Activated naive CD4-positive, alpha-beta T cell treated with anti-CD3 and anti-CD28 coated beads for 36 hours (primary cell): ENCODE measurements around the gene KCNK15. TPM values are rescaled to one million over a fixed set of nuclear protein-coding genes. Genes with fewer than 3 reads are reported as not detected.

Experiments used
- CTCF ChIA-PET: fragments of 350-600 bp; sonication (Branson Sonifier 250); formaldehyde crosslinking; loops from one replicate; lab custom pipeline; 2021; ENCODE audit warnings: antibody characterized with exemption; lab: Charles Lee
- DNase-seq: peaks from one replicate; pipeline ENCODE4 v3.0.0-alpha.2; 2020
- H3K27ac Mint-ChIP-seq: one replicate; pipeline ENCODE4 v1.8.0; 2021; ENCODE audit warnings: mild to moderate bottlenecking, mixed read lengths
- H3K27me3 Mint-ChIP-seq: one replicate; pipeline ENCODE4 v1.8.0; 2021; ENCODE audit warnings: low read depth, mixed read lengths
- H3K36me3 Mint-ChIP-seq: one replicate; pipeline ENCODE4 v1.8.0; 2021; ENCODE audit warnings: low read depth, mixed read lengths
- H3K4me1 Mint-ChIP-seq: one replicate; pipeline ENCODE4 v1.8.0; 2021; ENCODE audit warnings: low read depth, mixed read lengths
- H3K4me3 Mint-ChIP-seq: one replicate; pipeline ENCODE4 v1.8.0; 2021; ENCODE audit warnings: mild to moderate bottlenecking, moderate library complexity, mixed read lengths
- H3K9me3 Mint-ChIP-seq: one replicate; pipeline ENCODE4 v1.8.0; 2021; ENCODE audit warnings: mixed read lengths
- intact Hi-C: fragments of 100-400 bp; cut with micrococcal nuclease; formaldehyde crosslinking; loops from one replicate; pipeline ENCODE4 v1.15.1; 2023
- total RNA-seq, 2 experiments: library from RNA; stranded (reverse); gene quantifications; one replicate each; pipeline ENCODE4 v1.2.3, GENCODE V29; 2021

KCNK15 gene
- total RNA-seq, 2 experiments from 2014 or later, result 0.96 to 1.0 TPM

- Mint-ChIP-seq H3K27ac (no peak overlapping the region), H3K36me3 (no peaks in the 10 kb centered on the region), H3K4me3 (no peak overlapping the region), H3K4me1 (no peaks in the 10 kb centered on the region), H3K27me3 (no peaks in the 10 kb centered on the region), H3K9me3 (no peaks in the 10 kb centered on the region)
- DNase-seq, result no peak
- intact Hi-C loops, result no loop called here
- CTCF ChIA-PET, result no interaction called here
Measured at GRCh38 chr20:44705364-44706094, 40.1 kb upstream of the KCNK15 start.

GRCh38 chr20:44706301-44707017 lies 39.2 kb upstream of the KCNK15 start:
- intact Hi-C loops, result no loop called here
- H3K4me1 Mint-ChIP-seq, result no peaks in the 10 kb centered on the region
- no peak overlapping the region for H3K4me3 Mint-ChIP-seq
- no peak overlapping the region for H3K27ac Mint-ChIP-seq
- H3K9me3 Mint-ChIP-seq, result no peaks in the 10 kb centered on the region
- CTCF ChIA-PET, result interaction anchor here (1.6 kb wide), 1 partner anchor 21 kb away, joined by 6 read pairs; no protein-coding TSS in a partner anchor
- H3K36me3 Mint-ChIP-seq, result no peaks in the 10 kb centered on the region
- no peak for DNase-seq
- no peaks in the 10 kb centered on the region for H3K27me3 Mint-ChIP-seq

- H3K4me1 Mint-ChIP-seq, result no peaks in the 10 kb centered on the region
- H3K4me3 Mint-ChIP-seq, result no peak overlapping the region
- H3K9me3 Mint-ChIP-seq, result no peaks in the 10 kb centered on the region
- no peak overlapping the region for H3K27ac Mint-ChIP-seq
- intact Hi-C loops, result no loop called here
- CTCF ChIA-PET, result interaction anchor here (1.6 kb wide), 1 partner anchor 22 kb away, joined by 6 read pairs; no protein-coding TSS in a partner anchor
- H3K27me3 Mint-ChIP-seq, result no peaks in the 10 kb centered on the region
- DNase-seq, result no peak
- H3K36me3 Mint-ChIP-seq, result no peaks in the 10 kb centered on the region
Measured at GRCh38 chr20:44707018-44707579, 38.6 kb upstream of the KCNK15 start.

GRCh38 chr20:44709380-44709779 lies 36.3 kb upstream of the KCNK15 start:
- no peak for DNase-seq
- Mint-ChIP-seq H3K4me1 (no peaks in the 10 kb centered on the region), H3K9me3 (no peaks in the 10 kb centered on the region), H3K4me3 (no peak overlapping the region), H3K27me3 (no peaks in the 10 kb centered on the region), H3K36me3 (no peaks in the 10 kb centered on the region), H3K27ac (no peak overlapping the region)
- intact Hi-C loops, result no loop called here
- CTCF ChIA-PET, result no interaction called here

GRCh38 chr20:44709797-44710196 lies 35.9 kb upstream of the KCNK15 start:
- H3K9me3 Mint-ChIP-seq, result no peaks in the 10 kb centered on the region
- no peak for DNase-seq
- H3K27ac Mint-ChIP-seq, result no peak overlapping the region
- H3K4me1 Mint-ChIP-seq, result no peaks in the 10 kb centered on the region
- CTCF ChIA-PET, result no interaction called here
- no peaks in the 10 kb centered on the region for H3K27me3 Mint-ChIP-seq
- no peaks in the 10 kb centered on the region for H3K36me3 Mint-ChIP-seq
- intact Hi-C loops, result no loop called here
- H3K4me3 Mint-ChIP-seq, result no peak overlapping the region

- Mint-ChIP-seq H3K4me3 (no peak overlapping the region), H3K9me3 (no peaks in the 10 kb centered on the region), H3K27me3 (no peaks in the 10 kb centered on the region), H3K27ac (no peak overlapping the region), H3K36me3 (no peaks in the 10 kb centered on the region), H3K4me1 (no peaks in the 10 kb centered on the region)
- no peak for DNase-seq
- intact Hi-C loops, result no loop called here
- CTCF ChIA-PET, result no interaction called here
Measured at GRCh38 chr20:44711237-44711636, 34.4 kb upstream of the KCNK15 start.

GRCh38 chr20:44714102-44714700 lies 31.5 kb upstream of the KCNK15 start:
- intact Hi-C loops, result no loop called here
- no peaks in the 10 kb centered on the region for H3K4me1 Mint-ChIP-seq
- H3K36me3 Mint-ChIP-seq, result no peaks in the 10 kb centered on the region
- no peak overlapping the region for H3K27ac Mint-ChIP-seq
- no peak for DNase-seq
- no peaks in the 10 kb centered on the region for H3K27me3 Mint-ChIP-seq
- CTCF ChIA-PET, result no interaction called here
- H3K9me3 Mint-ChIP-seq, result no peaks in the 10 kb centered on the region
- no peak overlapping the region for H3K4me3 Mint-ChIP-seq

- no peak for DNase-seq
- H3K27ac Mint-ChIP-seq, result no peak within 1 kb of the TSS
- no peaks in the 10 kb centered on the region for H3K27me3 Mint-ChIP-seq
- no peaks in the 10 kb centered on the region for H3K36me3 Mint-ChIP-seq
- no peaks in the 10 kb centered on the region for H3K9me3 Mint-ChIP-seq
- no peak within 1 kb of the TSS for H3K4me3 Mint-ChIP-seq
- CTCF ChIA-PET, result interaction anchor here (1.1 kb wide), 1 partner anchor 30 kb away, joined by 3 read pairs; no protein-coding TSS in a partner anchor
- no peaks in the 10 kb centered on the region for H3K4me1 Mint-ChIP-seq
- intact Hi-C loops, result no loop called here
Measured at GRCh38 chr20:44714701-44715498, 30.8 kb upstream of the KCNK15 start, which contains the start of gene CCN5. TSS of gene CCN5 (plus strand) at chr20:44715369. CDS start at chr20:44715391, 22 bp downstream.

- Mint-ChIP-seq H3K36me3 (no peaks in the 10 kb centered on the region), H3K9me3 (no peaks in the 10 kb centered on the region), H3K27me3 (no peaks in the 10 kb centered on the region), H3K4me1 (no peaks in the 10 kb centered on the region), H3K4me3 (no peak overlapping the region), H3K27ac (no peak overlapping the region)
- CTCF ChIA-PET, result interaction anchor here (1.1 kb wide), 1 partner anchor 31 kb away, joined by 3 read pairs; no protein-coding TSS in a partner anchor
- no peak for DNase-seq
- intact Hi-C loops, result no loop called here
Measured at GRCh38 chr20:44715499-44716308, 30.0 kb upstream of the KCNK15 start.

GRCh38 chr20:44716309-44717106 lies 29.2 kb upstream of the KCNK15 start:
- intact Hi-C loops, result no loop called here
- H3K4me3 Mint-ChIP-seq, result no peak overlapping the region
- no peaks in the 10 kb centered on the region for H3K9me3 Mint-ChIP-seq
- no peak for DNase-seq
- H3K36me3 Mint-ChIP-seq, result no peaks in the 10 kb centered on the region
- H3K27me3 Mint-ChIP-seq, result no peaks in the 10 kb centered on the region
- H3K27ac Mint-ChIP-seq, result no peak overlapping the region
- H3K4me1 Mint-ChIP-seq, result no peaks in the 10 kb centered on the region
- CTCF ChIA-PET, result interaction anchor here (0.6 to 0.7 kb wide), 2 partner anchors 241 to 295 kb away, joined by 3 read pairs; partner anchors contain the start of gene TTPAL
